Measurements from ENCODE around the gene P3H4.

Gene P3H4

DNA sequence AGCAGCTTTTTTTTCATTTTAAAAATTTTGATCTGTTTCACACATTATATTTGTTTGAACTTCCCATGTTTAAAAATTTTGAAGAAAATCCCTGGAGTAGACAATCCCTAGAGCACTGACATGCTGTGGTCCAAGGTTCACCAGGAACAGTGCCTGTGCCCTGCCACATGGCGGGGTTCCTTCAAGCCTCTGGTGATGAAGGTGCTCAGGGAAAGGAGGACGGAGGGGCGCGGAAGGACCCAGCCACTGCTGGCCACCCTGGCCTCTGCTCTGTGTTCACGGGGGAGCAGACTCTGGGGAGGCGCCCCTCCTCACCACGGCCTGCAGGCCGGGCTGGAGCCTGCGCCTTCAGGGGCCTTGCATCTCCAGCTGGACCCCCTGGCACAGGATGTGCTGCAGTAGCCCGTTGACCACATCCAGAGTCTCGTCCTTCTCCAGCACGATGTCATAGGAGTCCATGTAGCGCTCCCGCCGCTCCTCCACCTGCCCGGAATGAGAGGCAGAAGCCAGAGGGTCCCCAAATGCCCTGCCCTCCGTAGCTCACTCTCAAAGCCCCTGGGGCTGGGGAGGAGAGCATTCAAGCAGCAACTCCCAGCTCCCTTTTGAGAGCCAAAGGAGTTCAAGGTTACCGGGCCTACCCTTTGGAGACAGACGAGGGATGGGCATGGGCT is 13.6 kb upstream of the P3H4 start:
- H3K36me3 ChIP-seq (replicated peaks; ENCODE audit: low read depth, low read length) = peaks cover 19% of the 10 kb centered on the region
- H3K4me1 ChIP-seq (ENCODE audit: low read length) = no peaks in the 10 kb centered on the region
- no peak overlapping the region for H3K4me2 ChIP-seq (ENCODE audit: low read length)
- no peak overlapping the region for H3K9ac ChIP-seq (ENCODE audit: low read length)
- H3K4me3 ChIP-seq (ENCODE audit: low read length) = no peak overlapping the region
- H2AFZ ChIP-seq (ENCODE audit: low read depth, low read length) = no peak overlapping the region
- TF ChIP-seq, protein P1, sequence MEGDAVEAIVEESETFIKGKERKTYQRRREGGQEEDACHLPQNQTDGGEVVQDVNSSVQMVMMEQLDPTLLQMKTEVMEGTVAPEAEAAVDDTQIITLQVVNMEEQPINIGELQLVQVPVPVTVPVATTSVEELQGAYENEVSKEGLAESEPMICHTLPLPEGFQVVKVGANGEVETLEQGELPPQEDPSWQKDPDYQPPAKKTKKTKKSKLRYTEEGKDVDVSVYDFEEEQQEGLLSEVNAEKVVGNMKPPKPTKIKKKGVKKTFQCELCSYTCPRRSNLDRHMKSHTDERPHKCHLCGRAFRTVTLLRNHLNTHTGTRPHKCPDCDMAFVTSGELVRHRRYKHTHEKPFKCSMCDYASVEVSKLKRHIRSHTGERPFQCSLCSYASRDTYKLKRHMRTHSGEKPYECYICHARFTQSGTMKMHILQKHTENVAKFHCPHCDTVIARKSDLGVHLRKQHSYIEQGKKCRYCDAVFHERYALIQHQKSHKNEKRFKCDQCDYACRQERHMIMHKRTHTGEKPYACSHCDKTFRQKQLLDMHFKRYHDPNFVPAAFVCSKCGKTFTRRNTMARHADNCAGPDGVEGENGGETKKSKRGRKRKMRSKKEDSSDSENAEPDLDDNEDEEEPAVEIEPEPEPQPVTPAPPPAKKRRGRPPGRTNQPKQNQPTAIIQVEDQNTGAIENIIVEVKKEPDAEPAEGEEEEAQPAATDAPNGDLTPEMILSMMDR (IDR thresholded peaks at IDR 0.05; ENCODE audit: low read depth, low read length) = no peak
- H3K27ac ChIP-seq (ENCODE audit: low read length) = no peak overlapping the region
- no peaks in the 10 kb centered on the region for H3K27me3 ChIP-seq (ENCODE audit: low read depth, low read length)
- no peaks in the 10 kb centered on the region for H4K20me1 ChIP-seq (ENCODE audit: insufficient read depth, low read length)
- H3K9me3 ChIP-seq (ENCODE audit: insufficient read depth, low read length) = no peaks in the 10 kb centered on the region
- no peaks in the 10 kb centered on the region for H3K79me2 ChIP-seq (ENCODE audit: low read length)

DNA sequence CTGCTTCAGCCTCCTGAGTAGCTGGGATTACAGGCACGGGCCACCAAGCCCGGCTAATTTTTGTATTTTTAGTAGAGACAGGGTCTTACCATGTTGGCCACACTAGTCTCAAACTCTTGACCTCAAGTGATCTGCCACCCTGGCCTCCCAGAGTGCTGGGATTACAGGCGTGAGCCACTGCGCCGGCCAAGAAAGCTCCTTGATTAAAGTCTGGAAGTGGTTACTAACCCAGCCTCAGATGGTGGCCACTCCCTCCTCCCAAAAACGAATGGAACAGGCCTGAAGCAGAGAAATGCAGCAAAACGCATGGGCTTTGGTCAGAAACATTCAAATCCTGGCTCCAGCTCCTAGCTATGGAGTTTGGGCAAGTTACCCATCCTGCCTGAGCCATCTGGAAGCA is 12.3 kb upstream of the P3H4 start:
- Histone ChIP-seq H4K20me1 (ENCODE audit: insufficient read depth, low read length) (no peaks in the 10 kb centered on the region), H3K27ac (ENCODE audit: low read length) (no peak overlapping the region), H3K4me2 (ENCODE audit: low read length) (no peak overlapping the region), H3K9ac (ENCODE audit: low read length) (no peak overlapping the region), H3K36me3 (replicated peaks; ENCODE audit: low read depth, low read length) (peaks cover 11% of the 10 kb centered on the region), H3K9me3 (ENCODE audit: insufficient read depth, low read length) (no peaks in the 10 kb centered on the region), H3K4me1 (ENCODE audit: low read length) (peaks cover 10% of the 10 kb centered on the region), H3K79me2 (ENCODE audit: low read length) (peaks cover 3% of the 10 kb centered on the region; the same call in 1 of the 2 replicates), H3K27me3 (ENCODE audit: low read depth, low read length) (no peaks in the 10 kb centered on the region), H2AFZ (ENCODE audit: low read depth, low read length) (no peak overlapping the region), H3K4me3 (ENCODE audit: low read length) (no peak overlapping the region)
- TF ChIP-seq EZH2phosphoT487 (IDR thresholded peaks at IDR 0.05; ENCODE audit: low read depth) = no peak
- TF ChIP-seq, protein P1 (IDR thresholded peaks at IDR 0.05; ENCODE audit: low read depth, low read length) = no peak

DNA sequence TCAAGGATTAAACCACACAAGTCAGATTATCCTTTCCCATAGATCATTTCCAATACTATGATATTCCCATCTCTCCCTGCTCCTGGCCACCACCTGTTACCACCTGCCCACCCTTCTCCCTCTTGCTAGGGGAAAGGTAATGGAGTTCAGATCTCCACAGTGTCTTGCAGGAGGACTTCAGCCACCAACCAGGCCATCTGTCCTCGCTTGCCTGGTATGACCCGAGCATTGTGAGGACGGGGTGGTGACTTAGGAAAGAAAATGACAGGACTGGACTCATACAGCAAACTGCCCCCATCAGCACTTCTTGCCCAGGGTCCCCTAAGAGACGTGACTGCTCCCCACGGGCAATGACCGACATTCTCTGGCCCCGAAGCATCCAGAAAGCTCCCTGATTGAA is 11.8 kb upstream of the P3H4 start:
- Histone ChIP-seq H3K79me2 (ENCODE audit: low read length) (peaks cover 3% of the 10 kb centered on the region; the same call in 1 of the 2 replicates), H4K20me1 (ENCODE audit: insufficient read depth, low read length) (no peaks in the 10 kb centered on the region), H3K27ac (ENCODE audit: low read length) (no peak overlapping the region), H2AFZ (ENCODE audit: low read depth, low read length) (no peak overlapping the region), H3K4me2 (ENCODE audit: low read length) (no peak overlapping the region), H3K9me3 (ENCODE audit: insufficient read depth, low read length) (no peaks in the 10 kb centered on the region), H3K4me1 (ENCODE audit: low read length) (peaks cover 13% of the 10 kb centered on the region), H3K27me3 (ENCODE audit: low read depth, low read length) (no peaks in the 10 kb centered on the region), H3K36me3 (replicated peaks; ENCODE audit: low read depth, low read length) (peaks cover 10% of the 10 kb centered on the region), H3K9ac (ENCODE audit: low read length) (no peak overlapping the region), H3K4me3 (ENCODE audit: low read length) (no peak overlapping the region)
- TF ChIP-seq, protein P1 (IDR thresholded peaks at IDR 0.05; ENCODE audit: low read depth, low read length) = no peak
- TF ChIP-seq EZH2phosphoT487 (IDR thresholded peaks at IDR 0.05; ENCODE audit: low read depth) = no peak

DNA sequence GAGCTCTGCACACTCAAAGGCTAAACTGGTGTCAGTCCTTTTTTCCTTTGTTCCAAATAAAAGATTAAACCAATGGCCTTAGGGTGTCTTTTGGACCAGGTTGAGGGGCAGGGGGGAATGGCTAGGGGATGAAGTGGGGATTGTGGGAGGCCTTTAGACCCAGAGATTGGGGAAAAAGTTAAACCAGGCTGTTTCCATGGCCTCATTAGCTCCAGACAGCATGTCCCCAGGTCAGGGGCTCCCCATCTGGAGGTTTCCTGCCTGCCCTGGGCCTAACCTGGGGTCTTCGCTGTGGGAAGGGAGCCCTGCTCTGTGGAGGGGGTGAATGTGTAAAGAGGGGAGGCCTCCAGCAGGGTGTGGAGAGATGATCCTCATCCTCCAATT is 11.4 kb upstream of the P3H4 start:
- Histone ChIP-seq H3K27ac (ENCODE audit: low read length) (no peak overlapping the region), H2AFZ (ENCODE audit: low read depth, low read length) (no peak overlapping the region), H3K9me3 (ENCODE audit: insufficient read depth, low read length) (no peaks in the 10 kb centered on the region), H3K4me2 (ENCODE audit: low read length) (no peak overlapping the region), H4K20me1 (ENCODE audit: insufficient read depth, low read length) (no peaks in the 10 kb centered on the region), H3K36me3 (replicated peaks; ENCODE audit: low read depth, low read length) (peaks cover 8% of the 10 kb centered on the region), H3K27me3 (ENCODE audit: low read depth, low read length) (no peaks in the 10 kb centered on the region), H3K4me3 (ENCODE audit: low read length) (no peak overlapping the region), H3K79me2 (ENCODE audit: low read length) (peaks cover 3% of the 10 kb centered on the region; the same call in 1 of the 2 replicates), H3K4me1 (ENCODE audit: low read length) (peaks cover 17% of the 10 kb centered on the region), H3K9ac (ENCODE audit: low read length) (no peak overlapping the region)
- TF ChIP-seq EZH2phosphoT487 (IDR thresholded peaks at IDR 0.05; ENCODE audit: low read depth) = no peak
- TF ChIP-seq, protein P1 (IDR thresholded peaks at IDR 0.05; ENCODE audit: low read depth, low read length) = no peak

Measured in OCI-LY3 (cell line).